GM19238 (cell line): Measurements from ENCODE around the gene NKTR.

Source experiments
- DNase-seq: peaks from one replicate; pipeline ENCODE4 v3.0.0; 2011; ENCODE audit warnings: low spot score; ENCODE audit not compliant: insufficient read length

NKTR gene

GRCh38 chr3:42649783-42650182, 49.3 kb downstream of the NKTR start:
- no peak for DNase-seq

GRCh38 chr3:42651248-42652091, 51.0 kb downstream of the NKTR start:
- no peak for DNase-seq

- no peak for DNase-seq
Observed at GRCh38 chr3:42652251-42652610, 51.7 kb downstream of the NKTR start.

- DNase-seq = no peak
Observed at GRCh38 chr3:42652611-42653302, 52.3 kb downstream of the NKTR start.

GRCh38 chr3:42653303-42653559, 52.7 kb downstream of the NKTR start:
- DNase-seq = no peak

- no peak for DNase-seq
Observed at GRCh38 chr3:42653560-42654330, 53.3 kb downstream of the NKTR start, which contains the start of gene ZBTB47. TSS of gene ZBTB47 (plus strand) at chr3:42653697. CDS start at chr3:42658356, 4,659 bp downstream.

- DNase-seq = peak; percentile 56
Observed at GRCh38 chr3:42654331-42655201, 54.1 kb downstream of the NKTR start.

GRCh38 chr3:42655331-42655888, 54.9 kb downstream of the NKTR start:
- DNase-seq = no peak

GRCh38 chr3:42655980-42656679, 55.6 kb downstream of the NKTR start:
- DNase-seq = no peak

- no peak for DNase-seq
Observed at GRCh38 chr3:42656680-42657610, 56.5 kb downstream of the NKTR start.

- DNase-seq = no peak
Observed at GRCh38 chr3:42657675-42658074, 57.2 kb downstream of the NKTR start.

- no peak for DNase-seq
Observed at GRCh38 chr3:42658091-42658770, 57.7 kb downstream of the NKTR start.

GRCh38 chr3:42658771-42659390, 58.4 kb downstream of the NKTR start:
- DNase-seq = no peak

- no peak for DNase-seq
Observed at GRCh38 chr3:42659451-42660130, 59.1 kb downstream of the NKTR start.

GRCh38 chr3:42660131-42660715, 59.7 kb downstream of the NKTR start:
- no peak for DNase-seq

- DNase-seq = no peak
Observed at GRCh38 chr3:42660898-42661297, 60.4 kb downstream of the NKTR start.

GRCh38 chr3:42661593-42662022, 61.1 kb downstream of the NKTR start:
- no peak for DNase-seq
